SJSA1 (cell line): ENCODE measurements around the gene KRTAP10-1. TPM values are rescaled to one million over a fixed set of nuclear protein-coding genes. Genes with fewer than 3 reads are reported as not detected.
"Not testable (repeated sequence)": the region's sequence is repeated elsewhere in the genome, so short reads cannot be mapped to it uniquely, and the experiment has no call there.

Experiments used
- DNase-seq, 2 experiments: peaks; one replicate each; pipeline ENCODE4 v3.0.0-alpha.2; 2015 to 2020; ENCODE audit warnings: low spot score in 2 of 2, low read depth in 1 of 2
- H3K27ac ChIP-seq: fragments of 250-450 bp; sonication (Bioruptor Pico); 2 replicates; pipeline ENCODE4 v1.5.1; 2020; ENCODE audit warnings: mild to moderate bottlenecking, moderate library complexity
- H3K27me3 ChIP-seq: fragments of 250-450 bp; sonication (Bioruptor Pico); replicated peaks from 2 replicates; pipeline ENCODE4 v1.5.1; 2020; ENCODE audit warnings: mild to moderate bottlenecking, moderate library complexity
- H3K36me3 ChIP-seq: fragments of 250-450 bp; sonication (Bioruptor Pico); 2 replicates; pipeline ENCODE4 v1.5.1; 2020; ENCODE audit warnings: mild to moderate bottlenecking
- H3K4me1 ChIP-seq: fragments of 250-450 bp; sonication (Bioruptor Pico); replicated peaks from 2 replicates; pipeline ENCODE4 v1.6.1; 2021; ENCODE audit warnings: mild to moderate bottlenecking
- H3K4me3 ChIP-seq: fragments of 250-450 bp; sonication (Bioruptor Pico); 2 replicates; pipeline ENCODE4 v1.5.1; 2020; ENCODE audit warnings: mild to moderate bottlenecking
- H3K9me3 ChIP-seq: fragments of 250-450 bp; sonication (Bioruptor Pico); replicated peaks from 2 replicates; pipeline ENCODE4 v1.5.1; 2020; ENCODE audit warnings: mild to moderate bottlenecking
- total RNA-seq: library from RNA; depleted of rRNA; stranded (reverse); fragments of >200 nt; shearing (Covaris generic); gene quantifications from 2 replicates; pipeline ENCODE4 v1.2.3, GENCODE V29; 2014; rRNA removed

Gene KRTAP10-1, protein sequence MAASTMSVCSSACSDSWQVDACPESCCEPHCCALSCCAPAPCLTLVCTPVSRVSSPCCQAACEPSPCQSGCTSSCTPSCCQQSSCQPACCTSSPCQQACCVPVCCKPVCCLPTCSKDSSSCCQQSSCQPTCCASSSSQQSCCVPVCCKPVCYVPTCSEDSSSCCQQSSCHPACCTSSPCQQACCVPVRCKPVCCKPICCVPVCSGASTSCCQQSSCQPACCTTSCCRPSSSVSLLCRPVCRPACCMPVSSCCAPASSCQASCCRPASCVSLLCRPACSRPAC
- total RNA-seq = not detected in 2 replicates

GRCh38 chr21:44539991-44540666 is at the start of gene KRTAP10-1:
TSS of gene KRTAP10-1 (minus strand) at chr21:44540195. CDS start at chr21:44540150, 45 bp downstream.
- no peaks in the 10 kb centered on the region for H3K9me3 ChIP-seq
- H3K4me3 ChIP-seq = no peak within 1 kb of the TSS
- H3K4me1 ChIP-seq = no peaks in the 10 kb centered on the region
- H3K27ac ChIP-seq = no peak within 1 kb of the TSS
- H3K27me3 ChIP-seq = peaks cover 3% of the 10 kb centered on the region; the same call in 1 of the 2 replicates
- no peak for DNase-seq
- no peaks in the 10 kb centered on the region for H3K36me3 ChIP-seq

GRCh38 chr21:44589094-44589493 is 49.1 kb upstream of the KRTAP10-1 start:
- Histone ChIP-seq H3K27me3 (peaks cover 8% of the 10 kb centered on the region; the same call in 1 of the 2 replicates), H3K4me3 (no peak overlapping the region), H3K27ac (no peak overlapping the region), H3K36me3 (no peaks in the 10 kb centered on the region), H3K9me3 (no peaks in the 10 kb centered on the region; the same call in 1 of the 2 replicates), H3K4me1 (no peaks in the 10 kb centered on the region)
- DNase-seq = no peak

DNA sequence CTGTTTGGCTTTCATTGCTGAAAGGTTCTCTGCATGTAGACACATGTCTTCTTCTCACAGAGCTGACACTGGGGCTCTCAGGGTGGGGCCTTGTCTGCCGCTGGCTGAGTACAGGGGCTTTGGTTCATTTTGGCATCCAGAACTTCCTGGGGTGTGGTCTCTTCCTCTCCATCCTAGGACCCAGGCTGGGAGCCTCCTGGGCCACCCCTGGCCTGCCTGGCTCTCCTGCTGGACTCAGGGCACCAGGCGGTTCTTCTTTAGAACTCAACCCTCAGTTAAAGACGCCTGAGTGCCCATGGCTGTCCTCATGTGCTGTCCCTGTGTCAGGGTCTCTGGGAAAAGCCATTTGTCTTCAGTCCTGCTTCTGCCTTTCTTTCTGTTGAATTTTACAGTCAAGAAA is 45.9 kb upstream of the KRTAP10-1 start:
- H3K36me3 ChIP-seq = no peaks in the 10 kb centered on the region
- no peaks in the 10 kb centered on the region; the same call in none of the 2 replicates for H3K9me3 ChIP-seq
- H3K4me1 ChIP-seq = no peaks in the 10 kb centered on the region
- H3K27ac ChIP-seq = no peak overlapping the region
- H3K4me3 ChIP-seq = no peak overlapping the region
- DNase-seq = no peak
- peaks cover 8% of the 10 kb centered on the region; the same call in 1 of the 2 replicates for H3K27me3 ChIP-seq

DNA sequence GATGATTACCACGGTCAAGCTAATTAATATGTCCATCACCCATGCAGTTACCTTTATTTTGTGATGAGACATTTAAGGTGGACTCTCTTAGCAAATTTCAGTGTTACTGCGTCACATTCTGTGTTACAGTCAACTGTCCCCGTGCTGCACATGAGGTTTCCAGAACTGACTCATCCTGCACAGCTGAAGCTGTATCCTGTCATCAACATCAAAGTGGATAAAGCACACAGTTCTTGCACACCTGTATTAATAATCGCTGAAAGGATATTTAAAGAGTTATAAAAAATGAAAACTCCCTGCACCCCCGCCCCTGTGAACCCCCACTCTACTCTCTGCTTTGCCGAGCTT is 43.8 kb upstream of the KRTAP10-1 start:
- peaks cover 8% of the 10 kb centered on the region; the same call in 1 of the 2 replicates for H3K27me3 ChIP-seq
- H3K4me1 ChIP-seq = no peaks in the 10 kb centered on the region
- no peak overlapping the region for H3K27ac ChIP-seq
- no peaks in the 10 kb centered on the region; the same call in 1 of the 2 replicates for H3K9me3 ChIP-seq
- DNase-seq = no peak
- no peaks in the 10 kb centered on the region for H3K36me3 ChIP-seq
- H3K4me3 ChIP-seq = no peak overlapping the region

- no peak for DNase-seq
- Histone ChIP-seq H3K36me3 (no peaks in the 10 kb centered on the region), H3K27me3 (peaks cover 8% of the 10 kb centered on the region; the same call in 1 of the 2 replicates), H3K4me3 (no peak overlapping the region), H3K9me3 (no peaks in the 10 kb centered on the region; the same call in 1 of the 2 replicates), H3K27ac (no peak overlapping the region), H3K4me1 (no peaks in the 10 kb centered on the region)
Observed at GRCh38 chr21:44583089-44583799, 43.2 kb upstream of the KRTAP10-1 start.

DNA sequence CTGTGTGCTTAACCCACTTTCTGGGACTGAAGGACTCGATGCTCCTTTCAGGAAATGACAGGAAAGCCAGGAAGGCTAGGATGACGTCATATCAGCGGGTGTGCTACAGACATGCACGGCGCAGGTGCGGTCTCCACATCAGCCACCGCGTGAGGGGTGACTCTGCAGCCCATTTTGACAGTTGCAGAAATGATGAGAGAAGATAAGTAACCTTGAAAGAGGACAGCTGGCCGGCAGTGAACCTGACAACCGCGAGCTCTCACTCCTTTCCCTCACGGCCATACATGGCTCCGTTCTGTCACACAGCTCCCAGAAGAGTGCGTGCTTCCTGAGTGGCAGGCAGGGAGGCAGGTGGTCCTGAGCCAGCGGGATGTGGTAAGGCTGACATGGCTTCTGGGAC is 42.1 kb upstream of the KRTAP10-1 start:
- Histone ChIP-seq H3K4me1 (no peaks in the 10 kb centered on the region), H3K27me3 (peaks cover 8% of the 10 kb centered on the region; the same call in 1 of the 2 replicates), H3K27ac (no peak overlapping the region), H3K9me3 (no peaks in the 10 kb centered on the region; the same call in 1 of the 2 replicates), H3K36me3 (no peaks in the 10 kb centered on the region), H3K4me3 (no peak overlapping the region)
- no peak for DNase-seq

DNA sequence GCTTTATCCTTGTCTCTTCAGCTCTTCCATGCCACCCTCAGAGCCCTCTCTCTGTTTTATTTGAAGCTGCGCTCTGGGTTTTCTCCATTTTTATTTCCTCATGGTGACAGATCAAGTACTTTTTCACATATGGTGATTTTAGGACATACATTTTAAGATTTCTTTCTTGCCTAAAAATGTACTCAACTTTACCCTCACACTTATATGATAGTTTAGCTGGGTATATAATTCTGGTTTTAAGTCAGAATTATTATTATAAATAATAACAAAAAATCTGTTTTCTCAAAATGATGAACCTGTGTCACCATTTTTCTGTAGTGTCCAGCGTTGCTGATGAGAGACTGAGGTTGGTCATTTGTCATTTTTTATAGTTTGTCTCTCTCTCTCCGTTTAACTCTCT is 41.2 kb upstream of the KRTAP10-1 start:
- Histone ChIP-seq H3K27me3 (peaks cover 8% of the 10 kb centered on the region; the same call in 1 of the 2 replicates), H3K9me3 (no peaks in the 10 kb centered on the region; the same call in 1 of the 2 replicates), H3K36me3 (no peaks in the 10 kb centered on the region), H3K4me3 (no peak overlapping the region), H3K4me1 (no peaks in the 10 kb centered on the region), H3K27ac (no peak overlapping the region)
- no peak for DNase-seq

DNA sequence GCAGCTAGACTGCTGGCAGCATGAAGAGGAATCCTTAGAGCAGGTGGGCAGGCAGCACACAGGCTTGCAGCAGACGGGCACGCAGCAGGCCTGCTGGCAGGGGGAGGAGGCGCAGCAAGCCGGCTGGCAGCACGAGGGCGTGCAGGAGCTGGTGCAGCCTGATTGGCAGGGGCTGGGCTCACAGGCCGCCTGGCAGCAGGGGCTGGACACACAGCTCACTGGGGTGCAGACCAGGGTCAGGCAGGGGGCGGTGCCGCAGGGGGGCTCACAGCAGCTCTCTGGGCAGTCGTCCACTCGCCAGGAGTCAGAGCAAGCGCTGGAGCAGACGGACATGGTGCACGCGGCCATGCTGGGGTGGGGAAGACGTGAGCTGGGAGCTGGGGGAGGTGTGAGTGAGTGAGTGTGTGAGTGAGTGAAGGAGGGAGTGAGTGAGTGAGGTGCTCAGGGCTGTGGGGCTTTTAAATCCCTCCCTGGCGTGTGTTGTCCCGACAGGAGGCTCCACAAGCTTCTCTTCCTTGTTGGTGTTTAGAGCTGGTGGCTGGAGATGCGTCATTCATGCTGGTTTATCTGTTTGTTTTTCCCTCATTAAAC is 40.3 kb upstream of the KRTAP10-1 start, which contains the start of gene KRTAP10-5:
TSS of gene KRTAP10-5 (minus strand) at position 374 of the 591 bp plus-strand sequence. CDS start at position 348, 26 bp downstream.
- H3K27ac ChIP-seq, DNase-seq, H3K4me3 ChIP-seq, H3K27me3 ChIP-seq, H3K36me3 ChIP-seq, H3K4me1 ChIP-seq, H3K9me3 ChIP-seq: not testable (repeated sequence)

DNA sequence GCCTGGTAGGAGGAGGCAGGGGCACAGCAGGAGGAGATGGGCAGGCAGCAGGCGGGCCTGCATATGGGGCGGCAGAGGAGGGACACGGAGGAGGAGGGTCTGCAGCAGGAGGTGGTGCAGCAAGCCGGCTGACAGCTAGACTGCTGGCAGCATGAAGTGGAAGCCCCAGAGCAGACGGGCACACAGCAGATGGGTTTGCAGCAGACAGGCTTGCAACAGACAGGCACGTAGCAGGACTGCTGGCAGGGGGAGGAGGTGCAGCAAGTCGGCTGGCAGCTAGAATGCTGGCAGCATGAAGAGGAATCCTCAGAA is 39.8 kb upstream of the KRTAP10-1 start:
- Histone ChIP-seq H3K4me1 (no peaks in the 10 kb centered on the region), H3K9me3 (no peaks in the 10 kb centered on the region; the same call in 1 of the 2 replicates)
- DNase-seq = no peak

DNA sequence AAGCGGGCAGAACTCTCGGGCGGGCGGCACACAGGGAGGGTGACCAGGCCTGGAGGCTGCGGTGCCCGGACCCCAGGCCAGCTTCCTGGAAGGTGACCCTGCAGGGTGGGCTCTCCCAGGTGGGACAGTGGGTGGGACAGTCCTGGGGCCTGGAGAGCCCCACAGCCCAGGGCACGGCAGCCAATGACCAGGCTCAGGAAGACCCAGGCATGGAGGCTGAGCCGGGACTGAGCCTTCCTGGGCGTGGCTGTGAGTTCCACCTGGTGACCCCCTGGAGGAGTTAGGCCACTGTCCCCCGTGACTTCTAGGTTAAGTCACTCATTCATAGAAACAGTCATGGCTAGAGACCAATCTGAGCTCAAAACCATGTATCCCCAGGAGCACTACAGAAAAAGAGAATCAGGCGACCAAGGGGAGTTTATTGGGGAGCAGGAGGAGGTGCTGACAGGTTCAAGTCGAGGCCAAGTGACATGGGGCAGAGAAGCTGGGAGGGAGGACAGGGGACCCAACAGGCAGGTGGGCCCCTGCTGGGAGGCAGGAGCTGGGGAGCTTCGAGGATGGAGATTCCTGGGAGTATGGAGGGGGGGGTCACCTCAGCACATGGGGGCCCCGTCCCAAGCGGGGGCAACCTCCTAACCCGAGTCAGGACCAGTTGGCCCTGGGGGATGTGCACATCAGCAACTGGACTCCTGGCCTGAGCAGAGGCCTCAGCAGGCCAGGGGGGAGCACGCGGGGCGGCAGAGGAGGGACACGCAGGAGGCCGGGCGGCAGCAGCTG is 39.2 kb upstream of the KRTAP10-1 start:
- no peaks in the 10 kb centered on the region for H3K4me1 ChIP-seq
- no peaks in the 10 kb centered on the region for H3K36me3 ChIP-seq
- no peak overlapping the region for H3K27ac ChIP-seq
- no peak for DNase-seq
- H3K4me3 ChIP-seq = no peak overlapping the region
- H3K27me3 ChIP-seq = 0 out of 2 replicates have a peak, but pooled peaks cover under 1% of the 10 kb centered on the region
- no peaks in the 10 kb centered on the region; the same call in 1 of the 2 replicates for H3K9me3 ChIP-seq

More for the DNA sequence above, 39.8 kb upstream of the KRTAP10-1 start:
- Histone ChIP-seq H3K4me3 (no peak overlapping the region), H3K27me3 (peaks cover 6% of the 10 kb centered on the region; the same call in 1 of the 2 replicates), H3K27ac (no peak overlapping the region), H3K36me3 (no peaks in the 10 kb centered on the region)

DNA sequence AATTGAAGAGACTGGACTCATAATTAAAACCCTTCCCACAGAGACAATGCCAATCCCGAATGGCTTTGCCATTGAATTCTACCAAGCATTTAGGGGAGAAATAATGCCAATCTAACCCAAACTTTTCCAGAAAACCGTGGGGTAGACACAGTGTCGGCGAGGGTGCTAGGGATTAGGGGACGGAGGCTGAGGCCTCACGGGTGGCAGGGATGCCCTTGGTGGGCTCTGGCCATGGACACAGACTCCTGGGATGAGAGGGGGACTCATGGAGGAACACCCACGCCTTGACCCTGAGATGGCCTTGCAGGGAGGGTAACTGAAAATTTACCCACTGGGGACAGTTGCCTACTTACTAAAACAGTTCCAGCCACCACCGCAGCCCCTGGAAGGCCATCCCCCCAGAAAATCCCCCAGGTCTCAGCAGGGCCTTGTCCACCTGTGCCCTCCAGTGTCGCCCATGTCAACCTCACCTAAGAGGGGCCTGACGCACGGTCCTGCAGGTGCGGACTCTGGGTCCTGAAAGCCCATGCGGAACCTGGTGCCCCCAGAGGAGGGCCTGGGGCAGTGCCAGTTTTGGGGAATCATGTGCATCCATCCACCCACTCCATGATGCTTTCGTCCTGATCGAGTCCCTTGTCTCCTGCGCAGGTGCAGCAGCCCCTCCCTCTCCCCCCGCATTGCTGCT is 38.5 kb upstream of the KRTAP10-1 start:
- Histone ChIP-seq H3K27ac (no peak overlapping the region), H3K36me3 (no peaks in the 10 kb centered on the region), H3K4me3 (no peak overlapping the region), H3K27me3 (no peaks in the 10 kb centered on the region), H3K4me1 (no peaks in the 10 kb centered on the region), H3K9me3 (no peaks in the 10 kb centered on the region; the same call in 1 of the 2 replicates)
- no peak for DNase-seq

DNA sequence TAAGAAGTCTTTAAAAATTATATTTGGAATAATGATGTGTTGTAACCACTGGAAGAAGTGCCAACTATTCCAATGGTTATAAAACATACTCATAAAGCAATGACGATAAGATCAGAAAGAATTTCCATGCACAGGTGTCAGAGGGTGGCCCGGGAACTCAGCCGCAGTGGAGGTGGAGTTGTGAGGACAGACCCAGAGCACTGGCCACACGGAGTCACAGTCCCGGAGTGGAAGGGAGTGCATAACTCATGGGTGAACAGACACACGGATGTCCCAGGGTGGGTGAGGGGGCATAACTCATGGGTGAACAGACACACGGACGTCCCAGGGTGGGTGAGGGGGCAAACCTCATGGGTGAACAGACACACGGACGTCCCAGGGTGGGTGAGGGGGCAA is 36.0 kb upstream of the KRTAP10-1 start:
- Histone ChIP-seq H3K4me1 (no peaks in the 10 kb centered on the region), H3K27me3 (no peaks in the 10 kb centered on the region), H3K4me3 (no peak overlapping the region), H3K27ac (no peak overlapping the region), H3K36me3 (no peaks in the 10 kb centered on the region), H3K9me3 (no peaks in the 10 kb centered on the region)
- DNase-seq = no peak
